GM19239 (cell line): ENCODE measurements around the gene TSHZ2.
"Not testable (repeated sequence)": the region's sequence is repeated elsewhere in the genome, so short reads cannot be mapped to it uniquely, and the experiment has no call there.

Source experiments
- DNase-seq: peaks from one replicate; pipeline ENCODE4 v3.0.0; 2011; ENCODE audit warnings: low spot score; ENCODE audit not compliant: insufficient read length
- FAIRE-seq: peaks from 2 replicates; lab custom pipeline; 2011; peaks lifted over from hg19 to GRCh38; lab: Jason Lieb, UNC

The TSHZ2 gene

DNA sequence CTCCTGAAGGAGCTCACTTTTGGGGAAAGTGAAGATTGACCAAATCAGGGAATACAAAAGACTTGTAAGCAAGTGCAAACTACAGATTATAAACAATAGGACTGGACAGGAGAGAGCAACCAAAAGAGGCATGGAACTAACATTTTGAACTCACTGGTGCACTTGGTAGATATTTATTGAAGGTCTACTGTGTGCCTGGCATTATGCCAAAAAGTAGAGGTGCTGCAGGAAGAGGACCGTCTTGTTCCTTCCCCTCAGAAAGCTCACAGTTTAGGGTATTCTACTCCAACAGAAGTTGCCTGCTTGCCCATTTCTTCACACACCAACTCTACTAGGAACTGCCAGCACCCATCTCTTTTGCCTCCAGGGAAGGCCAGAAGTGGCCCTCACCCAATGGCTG lies 10.0 kb upstream of the TSHZ2 start:
- FAIRE-seq (no peak), DNase-seq (no peak)

DNA sequence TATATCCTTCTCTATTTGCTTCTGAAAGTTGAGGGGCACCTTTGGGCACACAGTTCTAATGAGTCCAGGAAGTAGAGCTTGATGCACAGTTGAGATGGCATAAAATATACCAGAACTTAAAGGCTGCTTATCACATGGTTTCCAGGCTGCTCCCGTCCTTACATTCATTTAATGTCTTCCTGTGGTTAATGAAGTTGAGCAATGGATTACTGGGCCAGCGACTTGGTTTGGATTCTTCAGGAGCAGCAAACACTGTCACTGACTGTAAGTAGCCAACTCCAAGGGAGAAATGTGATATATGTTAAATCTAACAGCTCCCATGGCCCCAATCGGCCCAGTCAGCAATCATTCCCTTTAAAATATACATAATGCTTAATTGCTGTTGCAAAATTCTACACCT lies 9.0 kb upstream of the TSHZ2 start:
- no peak for DNase-seq
- FAIRE-seq: no peak

DNA sequence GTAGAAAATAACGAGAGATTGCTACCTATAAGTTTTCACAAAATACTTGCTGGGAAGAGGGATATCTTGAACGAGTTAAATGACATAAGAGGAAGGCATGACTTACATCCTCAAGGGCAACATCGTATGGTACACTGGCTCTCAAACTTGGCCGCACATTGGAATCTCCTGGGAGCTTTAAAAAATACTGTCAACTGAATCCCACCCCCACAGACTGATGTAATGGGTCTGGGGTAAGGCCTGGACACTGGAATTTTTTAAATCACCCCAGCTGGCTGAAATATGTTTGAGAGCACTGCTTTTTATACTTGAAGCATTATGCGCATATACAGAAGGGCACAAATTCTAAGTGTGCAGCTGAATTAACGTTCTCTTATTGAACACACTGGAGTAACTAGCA lies 8.0 kb upstream of the TSHZ2 start:
- FAIRE-seq: no peak
- DNase-seq: no peak

DNA sequence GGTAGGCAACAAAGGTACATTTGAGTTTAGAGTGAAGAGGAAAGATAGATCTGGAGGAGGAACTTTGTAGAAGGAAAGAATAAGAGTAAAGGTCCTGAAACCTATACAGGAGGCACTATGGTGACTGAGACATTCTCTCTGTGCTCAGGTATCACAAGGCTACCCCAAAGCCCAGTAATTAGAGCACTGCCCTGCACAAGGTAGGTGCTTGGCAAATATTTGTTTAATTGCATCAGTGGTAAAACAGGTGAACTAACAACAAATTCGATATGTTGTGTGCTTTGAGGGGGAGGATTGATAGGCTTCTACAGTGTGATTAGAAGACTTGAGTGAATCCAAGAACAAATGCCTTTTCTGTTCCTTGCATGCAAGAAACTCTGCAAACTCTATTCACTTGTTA lies 6.8 kb upstream of the TSHZ2 start:
- DNase-seq: no peak

DNA sequence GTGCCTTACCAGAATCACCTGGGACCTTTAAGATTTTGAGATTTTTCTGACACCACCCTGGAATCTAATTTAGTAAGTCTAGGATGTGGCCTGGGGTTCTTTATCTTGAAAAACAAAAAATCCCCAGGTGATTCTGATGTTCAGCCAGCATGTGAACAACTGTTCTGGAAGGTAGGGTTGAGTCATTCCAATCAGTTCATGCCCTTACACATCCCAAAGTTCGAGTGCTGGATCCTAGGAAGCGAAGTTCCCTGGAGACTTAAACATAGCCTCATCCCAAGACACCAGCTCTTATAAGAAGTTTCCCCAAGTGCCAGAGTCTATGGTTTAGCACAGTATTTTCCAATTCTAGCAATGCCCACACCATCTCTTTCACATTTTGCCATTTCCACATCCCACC lies 6.3 kb upstream of the TSHZ2 start:
- FAIRE-seq: no peak
- DNase-seq: no peak

More for the DNA sequence above, 6.8 kb upstream of the TSHZ2 start:
- no peak for FAIRE-seq

DNA sequence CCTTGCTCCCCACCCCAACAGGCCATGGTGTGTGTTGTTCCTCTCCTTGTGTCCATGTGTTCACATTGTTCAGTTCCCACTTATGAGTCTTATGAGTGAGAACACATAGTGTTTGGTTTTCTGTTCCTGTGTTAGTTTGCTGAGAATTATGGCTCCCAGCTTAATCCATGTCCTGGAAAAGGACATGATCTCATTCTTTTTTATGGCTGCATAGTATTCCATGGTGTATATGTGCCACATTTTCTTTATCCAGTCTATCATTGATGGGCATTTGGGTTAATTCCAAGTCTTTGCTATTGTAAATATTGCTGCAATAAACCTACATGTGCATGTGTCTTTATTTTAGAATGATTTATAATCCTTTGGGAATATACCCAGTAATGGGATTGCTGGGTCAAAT lies 5.6 kb upstream of the TSHZ2 start:
- not testable (repeated sequence) for FAIRE-seq, DNase-seq

DNA sequence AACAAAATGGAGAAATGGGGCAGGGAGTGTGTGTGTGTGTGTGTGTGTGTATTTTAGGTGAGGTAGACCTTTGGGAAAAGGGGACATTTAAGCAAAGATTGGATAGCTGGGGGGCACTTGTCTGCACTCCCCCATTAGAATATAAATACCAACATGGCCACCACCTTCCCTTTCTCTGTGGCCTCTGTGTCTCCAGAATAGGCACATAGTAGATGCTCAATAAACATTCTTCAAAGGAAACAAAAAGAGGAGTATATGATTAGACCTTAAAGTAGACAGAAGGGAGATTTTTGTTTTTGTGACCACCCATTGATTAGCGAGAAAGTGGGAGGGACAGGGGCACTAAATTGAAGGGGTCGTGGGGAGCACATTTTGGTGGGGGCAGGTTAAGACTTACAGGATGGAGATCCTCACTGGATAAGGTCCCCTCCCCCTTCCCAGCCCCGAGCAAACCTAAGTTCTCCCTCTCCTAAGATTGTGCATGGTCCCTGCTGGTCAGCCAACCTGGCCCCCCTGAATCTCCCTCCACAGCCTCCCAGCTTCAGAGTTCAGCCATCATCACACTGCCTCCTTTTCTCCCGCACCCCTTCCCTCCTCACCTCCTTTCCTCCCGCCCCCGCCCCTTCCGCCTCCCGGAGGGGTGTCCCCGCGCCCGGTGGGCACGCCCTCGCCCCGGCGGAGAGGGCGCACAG lies 514 bp upstream of the TSHZ2 start:
- FAIRE-seq: no peak
- DNase-seq: no peak

DNA sequence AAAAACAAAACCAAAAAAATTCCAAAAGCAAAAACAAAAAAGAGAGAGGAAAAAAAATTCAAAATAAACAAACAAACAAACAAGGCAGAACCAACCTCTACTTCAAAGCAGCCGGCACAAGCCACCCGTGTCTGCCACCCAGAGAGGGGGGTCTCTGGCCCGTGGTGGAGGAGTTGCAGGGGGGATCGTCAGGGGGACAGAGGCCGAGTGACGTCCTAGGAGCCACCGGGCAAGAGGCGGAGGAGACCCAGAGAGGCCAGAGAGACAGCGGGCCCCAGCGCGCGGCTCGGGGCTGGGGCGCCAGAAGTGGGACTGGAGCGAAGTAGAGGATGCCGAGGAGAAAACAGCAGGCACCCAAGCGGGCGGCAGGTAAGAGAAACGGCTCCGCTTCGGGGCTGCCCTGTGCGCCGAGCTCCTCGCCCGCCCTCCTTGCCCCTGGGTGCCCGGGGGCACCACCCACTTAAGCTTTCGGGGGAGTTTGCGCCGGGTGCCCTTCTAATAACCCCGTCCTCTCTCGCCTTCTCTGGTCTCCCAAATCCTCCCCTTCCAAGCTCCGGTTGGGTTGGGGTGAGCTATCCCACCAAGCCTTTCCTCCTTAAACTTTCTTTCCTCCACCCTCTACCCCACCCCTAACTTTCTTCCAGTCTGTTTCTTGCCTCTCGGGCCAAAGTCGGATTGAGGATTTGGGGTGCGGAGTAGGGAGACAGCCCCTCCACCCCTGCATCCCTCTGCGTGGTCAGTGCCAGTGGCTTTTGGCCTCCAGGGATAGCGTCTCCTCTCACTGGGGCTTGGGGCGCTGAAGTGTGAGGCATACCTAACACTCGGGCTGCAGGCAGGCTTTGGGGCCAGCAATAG lies 1.0 kb downstream of the TSHZ2 start:
- DNase-seq (no peak), FAIRE-seq (no peak)

DNA sequence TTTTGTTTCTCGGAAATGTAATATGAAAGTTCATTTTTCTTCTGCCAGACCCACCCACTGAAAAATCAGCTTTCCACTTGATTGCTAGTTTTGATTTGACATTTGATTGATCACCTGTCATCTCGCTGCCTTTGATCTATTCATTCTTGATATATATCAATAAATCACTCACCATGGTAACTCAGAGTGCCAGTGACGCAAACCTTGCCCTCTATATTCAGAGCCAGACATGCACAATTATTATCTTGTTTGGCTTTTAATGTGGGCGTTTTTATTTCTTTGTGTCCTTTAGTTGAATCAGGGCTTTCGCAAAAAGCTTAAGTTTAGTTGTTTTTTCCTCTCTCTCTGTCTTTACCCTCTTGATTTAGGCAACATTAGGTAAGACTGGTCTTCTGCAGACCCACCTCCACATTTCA lies 2.0 kb downstream of the TSHZ2 start:
- FAIRE-seq (no peak), DNase-seq (no peak)

DNA sequence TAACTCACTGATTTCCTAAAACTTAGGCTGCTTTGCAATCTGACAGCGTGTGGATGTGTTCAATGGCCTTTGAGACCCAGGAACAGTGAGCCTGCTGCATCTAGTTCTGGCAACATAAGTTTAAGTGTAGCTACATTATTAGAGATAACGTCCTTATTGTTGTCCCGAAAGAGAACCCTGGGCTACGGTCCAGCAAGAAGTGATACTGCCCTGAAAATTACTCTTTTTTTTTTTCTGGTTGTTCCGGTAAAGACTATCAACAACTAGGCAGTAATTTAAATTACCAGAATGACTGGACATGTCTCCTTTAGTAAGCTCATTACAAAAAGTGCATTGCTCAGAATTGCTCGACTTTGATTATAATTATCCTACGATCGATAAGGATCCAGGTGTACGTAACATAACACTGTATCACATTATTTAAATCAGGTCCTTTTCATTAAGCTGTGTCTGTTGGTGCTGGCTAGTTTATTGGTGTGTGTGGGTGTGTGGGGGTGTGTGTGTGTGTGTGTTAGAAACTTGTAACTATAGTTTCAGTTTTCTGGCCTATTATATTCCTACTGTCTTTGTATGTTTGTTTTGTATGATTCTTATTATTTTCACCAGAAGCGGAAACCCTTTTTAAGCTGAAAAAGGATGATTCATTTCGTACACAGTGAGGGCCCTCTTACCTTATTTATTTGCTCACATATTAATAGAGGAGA lies 3.0 kb downstream of the TSHZ2 start:
- no peak for DNase-seq
- no peak for FAIRE-seq

DNA sequence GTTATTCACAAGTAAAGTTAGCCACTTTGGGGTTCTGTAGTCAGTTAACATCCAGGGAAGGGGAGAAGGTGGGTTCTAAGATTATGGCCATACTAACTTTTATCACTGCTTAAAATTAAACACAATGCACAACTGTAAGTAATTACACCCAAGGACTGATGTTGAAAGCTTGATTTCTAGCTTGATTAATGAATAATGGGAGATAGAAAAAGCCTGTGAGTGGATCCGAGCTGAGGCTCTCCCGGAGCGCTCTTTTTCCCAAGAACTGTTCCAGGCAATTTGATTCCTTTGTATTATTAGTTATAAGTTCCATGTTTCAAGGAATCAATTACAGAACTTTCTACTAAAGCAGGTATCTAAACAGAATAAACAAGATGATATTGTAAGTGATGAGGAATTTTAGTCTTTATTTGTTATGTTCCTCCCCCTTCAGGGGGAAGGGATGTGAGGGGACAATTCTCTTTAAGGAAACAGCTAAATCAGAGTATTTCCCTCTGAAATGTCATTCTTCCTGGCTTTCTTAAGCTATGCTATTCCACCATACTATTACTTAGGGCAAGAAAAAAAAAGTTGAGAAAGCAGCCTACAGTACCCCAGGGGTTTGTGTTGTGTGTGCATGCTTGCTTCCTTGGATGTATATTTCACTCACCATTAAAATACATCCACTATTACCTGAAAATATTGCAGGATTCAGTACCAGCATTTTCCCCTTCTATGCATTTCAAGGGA lies 3.8 kb downstream of the TSHZ2 start:
- FAIRE-seq (no peak), DNase-seq (no peak)

DNA sequence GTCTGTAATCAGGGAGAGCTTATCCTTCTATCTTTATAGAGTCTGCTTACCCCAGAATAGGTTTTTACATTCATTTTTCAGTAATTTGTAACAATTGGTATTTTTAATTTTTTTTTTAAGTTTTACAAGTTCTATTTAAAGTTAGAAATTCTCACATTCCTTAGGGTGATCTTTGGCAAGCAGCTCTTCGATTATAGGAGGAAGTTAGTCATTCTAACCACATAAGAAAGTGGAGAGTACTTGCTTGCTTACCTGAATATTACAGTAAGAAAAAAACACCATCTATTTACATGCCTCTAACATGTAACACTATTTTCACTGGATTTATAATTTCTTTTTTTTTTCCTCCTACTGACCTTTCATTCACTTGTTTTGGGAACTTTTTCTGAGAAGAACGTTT lies 6.7 kb downstream of the TSHZ2 start:
- FAIRE-seq (no peak), DNase-seq (no peak)

DNA sequence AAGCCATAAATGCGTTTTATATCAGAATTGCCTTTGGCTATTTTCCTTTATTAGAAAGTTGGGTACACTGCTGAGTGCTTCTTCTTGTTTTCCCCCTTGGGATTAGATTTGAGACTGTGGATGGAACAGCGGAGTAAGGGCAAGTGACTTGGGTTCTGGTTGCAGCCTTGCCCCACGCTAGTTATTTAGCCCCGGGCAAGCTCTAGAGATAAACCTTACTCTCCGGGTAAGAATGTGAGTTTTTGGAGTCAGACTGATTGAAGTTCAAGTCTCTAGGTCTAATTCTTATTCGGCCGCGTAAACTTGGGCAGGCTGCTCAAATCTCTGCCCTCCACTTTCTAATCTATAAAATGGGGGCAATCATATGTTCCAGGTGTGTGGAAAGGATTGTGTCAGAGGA lies 8.9 kb downstream of the TSHZ2 start:
- no peak for FAIRE-seq

DNA sequence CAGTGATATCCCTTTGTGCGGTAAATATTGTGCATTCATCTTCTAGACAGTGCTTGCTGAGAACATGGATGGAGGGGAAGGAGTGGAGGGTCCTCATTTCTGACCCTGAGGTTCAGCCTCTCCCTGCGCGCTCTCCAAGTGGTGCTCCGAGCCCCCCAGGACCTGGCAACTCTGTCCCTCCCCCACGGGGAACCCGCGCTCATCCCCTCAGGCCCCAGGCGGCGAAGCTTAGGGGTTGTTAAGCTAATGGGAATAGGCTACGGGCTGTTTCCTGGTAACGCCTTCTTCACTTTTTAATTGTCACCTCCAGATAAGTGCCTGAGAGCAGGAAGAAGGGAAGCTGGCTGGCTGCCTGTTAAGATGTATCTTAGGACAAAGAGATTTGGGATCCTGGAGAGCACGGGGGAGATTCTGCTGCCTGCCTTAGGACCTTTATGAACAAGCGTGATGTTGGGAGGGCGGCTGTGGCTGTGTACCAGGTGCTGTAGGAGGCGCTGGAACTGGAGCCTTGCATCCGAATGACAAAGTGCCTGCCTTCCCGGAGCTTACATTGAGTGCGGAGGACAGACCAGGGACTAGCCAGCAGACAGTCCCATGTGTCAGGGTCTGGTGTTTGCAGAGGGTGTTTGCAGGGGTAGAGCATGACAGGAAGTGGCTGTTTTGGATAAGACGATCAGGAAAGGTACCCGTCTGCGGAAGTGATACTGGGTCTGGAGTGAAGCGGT lies 11.7 kb downstream of the TSHZ2 start:
- FAIRE-seq (no peak), DNase-seq (no peak)

More for the DNA sequence above, 8.9 kb downstream of the TSHZ2 start:
- DNase-seq: no peak

DNA sequence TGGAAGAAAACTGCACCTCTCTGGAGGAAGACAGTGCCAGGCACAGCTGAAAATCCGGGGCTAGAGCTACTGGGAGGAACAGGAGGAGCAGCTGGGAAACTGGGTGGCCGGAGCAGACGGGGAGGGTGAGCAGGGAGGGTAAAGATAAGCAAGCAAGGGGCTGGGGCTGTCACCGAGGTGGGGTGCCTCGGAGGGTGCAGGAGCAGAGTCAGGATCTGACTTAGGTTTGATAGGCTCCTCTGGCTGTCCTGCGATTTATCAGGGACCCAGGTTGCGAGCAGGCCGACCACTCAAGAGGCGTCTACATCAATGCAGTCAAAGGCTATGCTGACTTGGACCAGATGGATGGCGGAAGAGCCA lies 12.3 kb downstream of the TSHZ2 start:
- FAIRE-seq (no peak), DNase-seq (no peak)

DNA sequence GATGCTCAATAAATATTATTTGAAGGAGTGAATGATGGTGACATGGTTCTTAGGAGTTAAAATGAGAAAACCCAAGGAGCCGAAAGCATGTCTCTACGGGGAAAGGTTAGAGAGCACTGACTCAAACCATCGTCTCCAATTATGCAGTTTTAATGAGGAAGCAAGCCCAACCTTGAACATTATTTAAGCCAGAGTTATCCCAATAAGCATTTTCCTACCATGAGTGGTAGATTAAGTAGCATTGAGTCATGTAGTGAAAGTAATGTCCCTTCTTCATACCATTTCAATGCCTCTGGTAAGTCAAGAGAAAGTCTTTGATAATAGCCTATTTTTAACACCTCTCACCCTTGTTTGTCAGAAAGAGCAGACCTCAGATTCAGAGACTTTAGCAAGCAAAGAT lies 13.5 kb downstream of the TSHZ2 start:
- DNase-seq (no peak), FAIRE-seq (no peak)

DNA sequence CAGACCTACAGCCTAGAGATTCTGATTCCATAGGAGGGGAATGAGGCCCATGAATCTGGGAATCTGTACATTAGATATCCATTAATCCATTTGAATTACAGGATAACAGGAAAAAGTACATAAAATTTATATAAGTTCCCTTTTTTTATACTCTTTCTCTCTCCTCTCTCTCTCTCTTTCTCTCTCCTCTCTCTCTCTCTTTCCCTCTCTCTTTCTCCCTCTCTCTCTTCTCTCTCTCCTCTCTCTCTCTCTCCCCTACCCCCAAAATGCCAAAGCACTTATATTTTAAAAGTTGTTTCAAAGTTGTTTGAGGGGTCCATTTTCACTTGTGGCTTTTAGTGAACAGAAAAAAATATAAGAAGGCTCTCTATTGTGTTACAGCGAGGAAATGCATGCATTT lies 15.1 kb downstream of the TSHZ2 start:
- DNase-seq (no peak), FAIRE-seq (no peak)

DNA sequence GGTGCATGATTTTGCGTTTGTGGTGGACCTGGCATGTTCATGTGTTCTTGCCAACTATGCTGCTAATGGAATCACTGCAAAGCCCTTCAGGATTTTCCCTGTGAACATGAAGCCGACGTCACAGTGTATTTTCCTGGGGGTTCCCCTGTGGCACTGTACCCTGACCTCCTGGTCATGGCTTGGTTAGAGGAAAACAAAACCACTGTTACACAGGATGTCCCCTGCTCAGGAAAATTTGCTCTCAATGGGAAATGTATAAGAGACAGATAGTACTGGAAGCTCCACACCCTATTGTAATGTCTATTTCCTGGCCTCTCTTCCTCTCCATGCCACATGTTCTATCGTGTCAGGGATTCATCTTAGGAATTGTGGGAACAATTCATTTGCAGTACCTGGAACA lies 19.7 kb downstream of the TSHZ2 start:
- no peak for FAIRE-seq
- DNase-seq: no peak

DNA sequence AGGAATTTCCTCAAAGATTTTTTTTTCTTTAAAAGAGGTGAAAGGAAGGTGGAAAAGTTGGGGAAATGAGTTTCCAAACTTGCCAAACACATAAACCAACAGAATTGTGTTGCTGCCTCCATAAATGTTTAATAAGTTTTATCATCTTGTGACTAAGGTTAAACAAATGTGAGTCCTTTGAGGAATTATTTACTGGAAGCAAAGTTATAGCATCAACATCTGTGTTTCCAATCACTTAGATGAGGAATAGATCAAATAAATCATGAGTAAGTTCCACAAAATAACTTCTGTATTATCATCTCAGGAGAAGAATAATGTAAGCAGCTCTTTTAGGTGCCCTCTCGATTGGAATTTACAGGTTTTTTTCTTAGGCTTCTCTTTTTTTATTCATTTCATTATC lies 20.5 kb downstream of the TSHZ2 start:
- no peak for FAIRE-seq
- DNase-seq: no peak

DNA sequence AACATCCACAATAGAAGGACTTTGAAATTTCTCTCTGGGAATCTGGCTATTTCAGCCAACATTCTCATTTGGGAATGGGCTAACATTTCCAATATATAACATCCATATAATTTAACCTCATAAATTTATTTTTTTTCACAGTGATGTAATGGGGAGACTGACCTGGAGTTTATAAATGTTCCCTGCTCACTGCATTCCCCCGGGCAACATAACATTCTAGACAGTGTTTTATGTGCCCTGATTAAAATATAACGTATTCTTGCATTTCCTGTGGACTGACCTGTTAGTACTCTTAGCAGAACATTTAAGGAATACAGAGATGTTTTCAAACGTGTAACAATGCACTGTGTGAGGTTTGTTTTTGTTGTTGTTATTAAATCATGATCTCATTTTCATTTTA lies 20.9 kb downstream of the TSHZ2 start:
- FAIRE-seq: no peak
- DNase-seq: no peak
